SU-DHL-6 (cell line): ENCODE measurements around the gene STK38.

Source experiments
- H2AFZ ChIP-seq: fragments of 200-600 bp; sonication (generic); 2 replicates; pipeline ENCODE4 v1.6.1; 2014; ENCODE audit warnings: low read depth, mild to moderate bottlenecking, moderate library complexity, mixed read lengths, antibody characterized with exemption, low read length; ENCODE audit not compliant: severe bottlenecking
- H3F3A ChIP-seq: fragments of 200-600 bp; shearing (Covaris generic); 2 replicates; pipeline ENCODE4 v1.6.0; 2016; ENCODE audit warnings: antibody characterized with exemption, mild to moderate bottlenecking; ENCODE audit not compliant: insufficient read depth
- H3K27ac ChIP-seq: fragments of 200-600 bp; sonication (generic); 2 replicates; pipeline ENCODE4 v1.5.1; 2016; ENCODE audit warnings: low read depth, mild to moderate bottlenecking, low read length, moderate library complexity, mixed read lengths
- H3K27me3 ChIP-seq: fragments of 200-600 bp; sonication (generic), shearing (Covaris generic); 2 replicates; pipeline ENCODE4 v1.6.0; 2014; ENCODE audit warnings: mild to moderate bottlenecking, low read length
- H3K36me3 ChIP-seq: fragments of 200-600 bp; sonication (generic); 2 replicates; pipeline ENCODE4 v1.6.1; 2014; ENCODE audit warnings: mild to moderate bottlenecking, low read length, mixed read lengths
- H3K4me2 ChIP-seq: fragments of 300-600, 200-600 bp; shearing (Covaris generic), sonication (generic); 2 replicates; pipeline ENCODE4 v1.6.0; 2014; ENCODE audit warnings: low read length, low read depth, mild to moderate bottlenecking; ENCODE audit not compliant: poor library complexity, severe bottlenecking
- H3K4me3 ChIP-seq: fragments of 200-600 bp; sonication (generic); 2 replicates; pipeline ENCODE4 v1.5.1; 2014; ENCODE audit warnings: antibody characterized with exemption, low read length, mild to moderate bottlenecking, mixed read lengths; ENCODE audit not compliant: insufficient read depth, poor library complexity, severe bottlenecking
- H3K79me2 ChIP-seq: fragments of 200-600 bp; sonication (generic); 2 replicates; pipeline ENCODE4 v1.6.1; 2014; ENCODE audit warnings: mild to moderate bottlenecking, low read length, moderate library complexity; ENCODE audit not compliant: insufficient read depth
- H3K9ac ChIP-seq: fragments of 200-600 bp; sonication (generic); 2 replicates; pipeline ENCODE4 v1.7.0; 2014; ENCODE audit warnings: mild to moderate bottlenecking, low read length
- H3K9me2 ChIP-seq: fragments of 200-600 bp; sonication (generic); replicated peaks from 2 replicates; pipeline ENCODE4 v1.6.1; 2014; ENCODE audit warnings: low read length; ENCODE audit not compliant: insufficient read depth
- H3K9me3 ChIP-seq: fragments of 200-600 bp; sonication (generic); 2 replicates; pipeline ENCODE4 v1.6.1; 2014; ENCODE audit warnings: low read length, mixed read lengths; ENCODE audit not compliant: insufficient read depth
- H4K20me1 ChIP-seq: fragments of 200-600 bp; sonication (generic); 2 replicates; pipeline ENCODE4 v1.6.1; 2014; ENCODE audit warnings: low read depth, mild to moderate bottlenecking, antibody characterized with exemption, low read length, moderate library complexity, mixed read lengths
- CTCF ChIP-seq: fragments of 200-600 bp; sonication (generic); IDR thresholded peaks from one replicate; pipeline ENCODE4 v1.5.1; 2017; ENCODE audit warnings: antibody characterized with exemption, mild to moderate bottlenecking, low read length, moderate library complexity; ENCODE audit not compliant: insufficient read depth, poor library complexity, severe bottlenecking
- EZH2phosphoT487 ChIP-seq: fragments of 200-600 bp; sonication (generic), shearing (Covaris generic); conservative IDR thresholded peaks from 2 replicates; pipeline ENCODE4 v1.6.1; 2018; ENCODE audit warnings: mild to moderate bottlenecking, antibody characterized with exemption, low read length, moderate library complexity, mixed read lengths

The STK38 gene

GRCh38 chr6:36467625-36468024 lies 79.7 kb downstream of the STK38 start:
- TF ChIP-seq CTCF (no peak), EZH2phosphoT487 (no peak)
- no peaks in the 10 kb centered on the region for H3K9me3 ChIP-seq
- no peaks in the 10 kb centered on the region for H3K27me3 ChIP-seq
- H3K27ac ChIP-seq, result no peak overlapping the region
- H3K9me2 ChIP-seq, result no peaks in the 10 kb centered on the region
- H3K4me3 ChIP-seq, result no peak overlapping the region
- H3K4me2 ChIP-seq, result no peak overlapping the region
- no peak overlapping the region for H2AFZ ChIP-seq
- peaks cover 13% of the 10 kb centered on the region; the same call in 1 of the 2 replicates for H3K36me3 ChIP-seq
- no peak overlapping the region for H3K9ac ChIP-seq
- peaks cover 81% of the 10 kb centered on the region for H3K79me2 ChIP-seq
- H4K20me1 ChIP-seq, result peaks cover 17% of the 10 kb centered on the region
- peaks cover 19% of the 10 kb centered on the region; the same call in 1 of the 2 replicates for H3F3A ChIP-seq

DNA sequence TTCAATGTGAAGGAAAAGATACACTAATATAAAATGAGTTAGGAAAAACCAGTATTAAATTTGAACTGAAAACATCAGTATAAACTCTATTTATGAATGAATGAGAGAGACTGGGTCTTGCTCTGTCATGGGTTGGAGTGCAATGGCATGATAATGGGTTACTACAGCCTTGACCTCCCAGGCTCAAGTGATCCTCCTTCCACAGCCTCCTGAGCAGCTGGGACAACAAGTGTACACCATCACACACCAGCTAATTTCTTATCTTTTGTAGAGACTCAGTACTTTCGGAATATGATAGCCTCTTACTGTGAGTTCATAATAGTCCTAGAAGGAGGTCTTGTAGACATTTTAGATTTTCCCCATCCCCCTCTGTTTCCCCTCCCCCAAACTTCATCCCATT lies 83.0 kb downstream of the STK38 start:
- no peaks in the 10 kb centered on the region for H3K9me2 ChIP-seq
- H3K27me3 ChIP-seq, result no peaks in the 10 kb centered on the region
- no peaks in the 10 kb centered on the region for H3K9me3 ChIP-seq
- peaks cover 99% of the 10 kb centered on the region for H3K79me2 ChIP-seq
- H2AFZ ChIP-seq, result no peak overlapping the region
- no peak overlapping the region for H3K27ac ChIP-seq
- H3F3A ChIP-seq, result peaks cover 15% of the 10 kb centered on the region; the same call in 1 of the 2 replicates
- peaks cover 34% of the 10 kb centered on the region for H4K20me1 ChIP-seq
- H3K4me3 ChIP-seq, result no peak overlapping the region
- TF ChIP-seq EZH2phosphoT487 (no peak), CTCF (no peak)
- 0 out of 2 replicates have a peak, but pooled peaks cover 7% of the 10 kb centered on the region for H3K36me3 ChIP-seq
- no peak overlapping the region for H3K9ac ChIP-seq
- no peak overlapping the region for H3K4me2 ChIP-seq

- no peak for TF ChIP-seq CTCF
- no peak for TF ChIP-seq EZH2phosphoT487
- no peak overlapping the region for H3K4me2 ChIP-seq
- no peak overlapping the region for H3K27ac ChIP-seq
- no peak overlapping the region for H3K4me3 ChIP-seq
- peaks cover 99% of the 10 kb centered on the region for H3K79me2 ChIP-seq
- 0 out of 2 replicates have a peak, but pooled peaks cover 7% of the 10 kb centered on the region for H3K36me3 ChIP-seq
- no peaks in the 10 kb centered on the region for H3K9me3 ChIP-seq
- no peaks in the 10 kb centered on the region for H3K9me2 ChIP-seq
- H3K27me3 ChIP-seq, result no peaks in the 10 kb centered on the region
- H3K9ac ChIP-seq, result no peak overlapping the region
- peaks cover 10% of the 10 kb centered on the region; the same call in 1 of the 2 replicates for H3F3A ChIP-seq
- peaks cover 28% of the 10 kb centered on the region for H4K20me1 ChIP-seq
- no peak overlapping the region for H2AFZ ChIP-seq
These were observed 83.6 kb downstream of the STK38 start for GRCh38 chr6:36463676-36464075.
